ENCODE results near the gene ARPC1B. TPM values are rescaled to one million over a fixed set of nuclear protein-coding genes. Genes with fewer than 3 reads are reported as not detected.

The ARPC1B gene
- total and polyA plus RNA-seq, 4 donors: 43.9 to 182 (median 112) TPM

DNA sequence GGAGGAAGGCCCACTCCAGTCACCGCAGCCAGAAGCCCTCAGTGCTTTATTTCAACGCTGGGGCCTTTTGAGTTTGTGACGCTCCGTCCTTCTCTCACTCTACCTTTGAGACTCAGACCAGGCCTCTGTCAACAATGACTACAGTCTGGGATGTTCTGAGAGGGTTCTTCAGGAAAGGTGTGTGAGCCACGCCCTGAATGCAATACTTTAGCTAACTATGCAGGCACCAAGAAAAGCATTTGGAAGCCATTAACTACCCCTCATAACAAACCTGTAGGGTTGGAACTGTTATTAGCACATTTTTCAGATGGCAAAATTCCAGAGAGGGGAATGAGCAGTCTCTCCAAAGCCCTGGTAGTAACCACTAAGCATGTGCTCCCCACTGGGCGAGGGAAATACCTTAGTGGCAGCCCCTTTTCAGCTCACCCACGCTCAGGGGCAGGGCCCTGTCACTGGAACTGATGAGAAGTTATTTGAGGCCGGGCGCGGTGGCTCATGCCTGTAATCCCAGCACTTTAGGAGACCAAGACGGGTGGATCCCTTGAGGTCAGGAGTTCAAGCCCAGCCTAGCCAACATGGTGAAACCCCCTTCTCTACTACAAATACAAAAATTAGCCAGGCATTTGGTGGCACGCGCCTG is 5.7 kb upstream of the ARPC1B start:
- H3K27me3 ChIP-seq (ENCODE audit: control insufficient read depth in 4 of 4, insufficient read depth in 4 of 4, low read length in 3 of 4): no peaks in the 10 kb centered on the region
- TF ChIP-seq SP1 (IDR thresholded peaks at IDR 0.05): no peak
- no peak for TF ChIP-seq FOXA1 (IDR thresholded peaks at IDR 0.05)
- TF ChIP-seq HNF4A (conservative IDR thresholded peaks at IDR 0.05): no peak
- no peak for TF ChIP-seq HNF4G (IDR thresholded peaks at IDR 0.05)
- TF ChIP-seq, protein P1, sequence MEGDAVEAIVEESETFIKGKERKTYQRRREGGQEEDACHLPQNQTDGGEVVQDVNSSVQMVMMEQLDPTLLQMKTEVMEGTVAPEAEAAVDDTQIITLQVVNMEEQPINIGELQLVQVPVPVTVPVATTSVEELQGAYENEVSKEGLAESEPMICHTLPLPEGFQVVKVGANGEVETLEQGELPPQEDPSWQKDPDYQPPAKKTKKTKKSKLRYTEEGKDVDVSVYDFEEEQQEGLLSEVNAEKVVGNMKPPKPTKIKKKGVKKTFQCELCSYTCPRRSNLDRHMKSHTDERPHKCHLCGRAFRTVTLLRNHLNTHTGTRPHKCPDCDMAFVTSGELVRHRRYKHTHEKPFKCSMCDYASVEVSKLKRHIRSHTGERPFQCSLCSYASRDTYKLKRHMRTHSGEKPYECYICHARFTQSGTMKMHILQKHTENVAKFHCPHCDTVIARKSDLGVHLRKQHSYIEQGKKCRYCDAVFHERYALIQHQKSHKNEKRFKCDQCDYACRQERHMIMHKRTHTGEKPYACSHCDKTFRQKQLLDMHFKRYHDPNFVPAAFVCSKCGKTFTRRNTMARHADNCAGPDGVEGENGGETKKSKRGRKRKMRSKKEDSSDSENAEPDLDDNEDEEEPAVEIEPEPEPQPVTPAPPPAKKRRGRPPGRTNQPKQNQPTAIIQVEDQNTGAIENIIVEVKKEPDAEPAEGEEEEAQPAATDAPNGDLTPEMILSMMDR (IDR thresholded peaks at IDR 0.05; ENCODE audit: low read depth, low read length, missing input control): no peak
- TF ChIP-seq, protein P2, sequence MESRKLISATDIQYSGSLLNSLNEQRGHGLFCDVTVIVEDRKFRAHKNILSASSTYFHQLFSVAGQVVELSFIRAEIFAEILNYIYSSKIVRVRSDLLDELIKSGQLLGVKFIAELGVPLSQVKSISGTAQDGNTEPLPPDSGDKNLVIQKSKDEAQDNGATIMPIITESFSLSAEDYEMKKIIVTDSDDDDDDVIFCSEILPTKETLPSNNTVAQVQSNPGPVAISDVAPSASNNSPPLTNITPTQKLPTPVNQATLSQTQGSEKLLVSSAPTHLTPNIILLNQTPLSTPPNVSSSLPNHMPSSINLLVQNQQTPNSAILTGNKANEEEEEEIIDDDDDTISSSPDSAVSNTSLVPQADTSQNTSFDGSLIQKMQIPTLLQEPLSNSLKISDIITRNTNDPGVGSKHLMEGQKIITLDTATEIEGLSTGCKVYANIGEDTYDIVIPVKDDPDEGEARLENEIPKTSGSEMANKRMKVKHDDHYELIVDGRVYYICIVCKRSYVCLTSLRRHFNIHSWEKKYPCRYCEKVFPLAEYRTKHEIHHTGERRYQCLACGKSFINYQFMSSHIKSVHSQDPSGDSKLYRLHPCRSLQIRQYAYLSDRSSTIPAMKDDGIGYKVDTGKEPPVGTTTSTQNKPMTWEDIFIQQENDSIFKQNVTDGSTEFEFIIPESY (IDR thresholded peaks at IDR 0.05): no peak
- TF ChIP-seq JUND (IDR thresholded peaks at IDR 0.05): no peak
- no peak for TF ChIP-seq GABPA (IDR thresholded peaks at IDR 0.05 in 1 of 2, conservative IDR thresholded peaks at IDR 0.05 in 1 of 2)
- TF ChIP-seq, protein P3, sequence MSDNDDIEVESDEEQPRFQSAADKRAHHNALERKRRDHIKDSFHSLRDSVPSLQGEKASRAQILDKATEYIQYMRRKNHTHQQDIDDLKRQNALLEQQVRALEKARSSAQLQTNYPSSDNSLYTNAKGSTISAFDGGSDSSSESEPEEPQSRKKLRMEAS (IDR thresholded peaks at IDR 0.05): no peak
- TF ChIP-seq, protein P4, sequence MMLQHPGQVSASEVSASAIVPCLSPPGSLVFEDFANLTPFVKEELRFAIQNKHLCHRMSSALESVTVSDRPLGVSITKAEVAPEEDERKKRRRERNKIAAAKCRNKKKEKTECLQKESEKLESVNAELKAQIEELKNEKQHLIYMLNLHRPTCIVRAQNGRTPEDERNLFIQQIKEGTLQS (IDR thresholded peaks at IDR 0.05): no peak
- no peak for TF ChIP-seq TAF1 (conservative IDR thresholded peaks at IDR 0.05)
- TF ChIP-seq, protein P5, sequence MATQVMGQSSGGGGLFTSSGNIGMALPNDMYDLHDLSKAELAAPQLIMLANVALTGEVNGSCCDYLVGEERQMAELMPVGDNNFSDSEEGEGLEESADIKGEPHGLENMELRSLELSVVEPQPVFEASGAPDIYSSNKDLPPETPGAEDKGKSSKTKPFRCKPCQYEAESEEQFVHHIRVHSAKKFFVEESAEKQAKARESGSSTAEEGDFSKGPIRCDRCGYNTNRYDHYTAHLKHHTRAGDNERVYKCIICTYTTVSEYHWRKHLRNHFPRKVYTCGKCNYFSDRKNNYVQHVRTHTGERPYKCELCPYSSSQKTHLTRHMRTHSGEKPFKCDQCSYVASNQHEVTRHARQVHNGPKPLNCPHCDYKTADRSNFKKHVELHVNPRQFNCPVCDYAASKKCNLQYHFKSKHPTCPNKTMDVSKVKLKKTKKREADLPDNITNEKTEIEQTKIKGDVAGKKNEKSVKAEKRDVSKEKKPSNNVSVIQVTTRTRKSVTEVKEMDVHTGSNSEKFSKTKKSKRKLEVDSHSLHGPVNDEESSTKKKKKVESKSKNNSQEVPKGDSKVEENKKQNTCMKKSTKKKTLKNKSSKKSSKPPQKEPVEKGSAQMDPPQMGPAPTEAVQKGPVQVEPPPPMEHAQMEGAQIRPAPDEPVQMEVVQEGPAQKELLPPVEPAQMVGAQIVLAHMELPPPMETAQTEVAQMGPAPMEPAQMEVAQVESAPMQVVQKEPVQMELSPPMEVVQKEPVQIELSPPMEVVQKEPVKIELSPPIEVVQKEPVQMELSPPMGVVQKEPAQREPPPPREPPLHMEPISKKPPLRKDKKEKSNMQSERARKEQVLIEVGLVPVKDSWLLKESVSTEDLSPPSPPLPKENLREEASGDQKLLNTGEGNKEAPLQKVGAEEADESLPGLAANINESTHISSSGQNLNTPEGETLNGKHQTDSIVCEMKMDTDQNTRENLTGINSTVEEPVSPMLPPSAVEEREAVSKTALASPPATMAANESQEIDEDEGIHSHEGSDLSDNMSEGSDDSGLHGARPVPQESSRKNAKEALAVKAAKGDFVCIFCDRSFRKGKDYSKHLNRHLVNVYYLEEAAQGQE (IDR thresholded peaks at IDR 0.05): no peak
- no peak for TF ChIP-seq YY1 (IDR thresholded peaks at IDR 0.05)
- no peak for TF ChIP-seq NR2F2 (IDR thresholded peaks at IDR 0.05)
- TF ChIP-seq RXRA (IDR thresholded peaks at IDR 0.05): no peak
- no peak for TF ChIP-seq EGR1 (IDR thresholded peaks at IDR 0.05; ENCODE audit: low read depth in 2 of 2)
- TF ChIP-seq FOXA2 (IDR thresholded peaks at IDR 0.05): no peak
- TF ChIP-seq RAD21 (IDR thresholded peaks at IDR 0.05): no peak
- H3K27ac ChIP-seq (ENCODE audit: low read depth in 1 of 2, low read length in 2 of 2): no peak overlapping the region
- H3K4me3 ChIP-seq (ENCODE audit: low read depth in 1 of 3, low read length in 3 of 3): no peak overlapping the region
- no peaks in the 10 kb centered on the region for H3K9me3 ChIP-seq (ENCODE audit: control insufficient read depth in 4 of 4, low read length in 3 of 4)
- WGBS: 95% methylated on average over 13 of the region's 13 CpGs
- H3K36me3 ChIP-seq (ENCODE audit: control insufficient read depth in 4 of 4, insufficient read depth in 3 of 4, low read depth in 1 of 4, low read length in 3 of 4): peaks cover 7 to 25% (median 10%) of the 10 kb centered on the region in 4 donors
- no peak overlapping the region for H3K9ac ChIP-seq (ENCODE audit: low read depth in 1 of 2, low read length in 2 of 2)
- DNase-seq (ENCODE audit: low spot score): no peak
- peaks cover 2 to 14% (median 9%) of the 10 kb centered on the region in 4 donors for H3K4me1 ChIP-seq (ENCODE audit: control insufficient read depth in 4 of 4, insufficient read depth in 4 of 4, low read length in 3 of 4)

Measured in liver (tissue), 9 donors.